HEK293 (cell line): ENCODE results near the gene FRMD4B.

Experiments used
- CTCF ChIA-PET: fragments of 350-600 bp; formaldehyde crosslinking; extraction: SDS; loops from one replicate; lab custom pipeline; 2021; ENCODE audit warnings: antibody characterized with exemption; lab: Yijun Ruan, JAX
- POLR2A ChIA-PET: fragments of 300-600 bp; formaldehyde crosslinking; extraction: SDS; loops from one replicate; lab custom pipeline; 2020; ENCODE audit warnings: antibody characterized with exemption, inconsistent platforms; lab: Yijun Ruan, JAX
- H3K27ac ChIP-seq: fragments of 200-500 bp; sonication (Bioruptor generic); 2 replicates; pipeline ENCODE4 v1.5.1; 2014; ENCODE audit warnings: low read depth, low read length, control low read depth, inconsistent platforms; ENCODE audit errors: extremely low read depth
- H3K36me3 ChIP-seq, 2 experiments: fragments of 200-500 bp in 1 of 2; sonication (Bioruptor generic) in 1 of 2; 1 replicate in 1 of 2; 2 replicates in 1 of 2; pipeline ENCODE4 v1.5.1; 2014 to 2017; ENCODE audit warnings: inconsistent platforms in 2 of 2, low read length in 2 of 2; ENCODE audit not compliant: control insufficient read depth in 2 of 2, insufficient read depth in 1 of 2
- H3K4me1 ChIP-seq: fragments of 200-500 bp; sonication (Bioruptor generic); 2 replicates; pipeline ENCODE4 v1.5.1; 2014; ENCODE audit warnings: mild to moderate bottlenecking, low read length, inconsistent platforms; ENCODE audit not compliant: control insufficient read depth, insufficient read depth
- H3K4me3 ChIP-seq: 2 replicates; pipeline ENCODE4 v1.5.1; 2011; ENCODE audit warnings: low read depth, mild to moderate bottlenecking, control low read depth, low read length, moderate library complexity
- H3K9me3 ChIP-seq: fragments of 200-500 bp; sonication (Bioruptor generic); 2 replicates; pipeline ENCODE4 v1.5.1; 2014; ENCODE audit warnings: low read depth, low read length, inconsistent platforms; ENCODE audit not compliant: control insufficient read depth, insufficient read depth
- HOXA7 ChIP-seq: sonication (generic); formaldehyde crosslinking; IDR thresholded peaks from 2 replicates; pipeline ENCODE4 v1.8.1; 2022; ENCODE audit warnings: missing genetic modification reagents, borderline replicate concordance
- PRDM10 ChIP-seq: fragments of 450-650 bp; formaldehyde crosslinking; IDR thresholded peaks from 2 replicates; pipeline ENCODE4 v1.5.1; 2016; ENCODE audit warnings: missing biosample characterization, missing genetic modification characterization
- ZBTB44 ChIP-seq: fragments of 450-650 bp; IDR thresholded peaks from 2 replicates; pipeline ENCODE4 v1.5.1; 2018; ENCODE audit warnings: missing biosample characterization, mild to moderate bottlenecking, missing genetic modification characterization
- ZFHX2 ChIP-seq: fragments of 450-650 bp; formaldehyde crosslinking; conservative IDR thresholded peaks from 2 replicates; pipeline ENCODE4 v1.5.1; 2016; ENCODE audit warnings: missing biosample characterization, missing genetic modification characterization
- ZNF16 ChIP-seq: fragments of 450-650 bp; formaldehyde crosslinking; IDR thresholded peaks from 2 replicates; pipeline ENCODE4 v1.5.1; 2016; ENCODE audit warnings: low read depth, missing biosample characterization, missing genetic modification characterization
- ZNF211 ChIP-seq: fragments of 450-650 bp; formaldehyde crosslinking; IDR thresholded peaks from 2 replicates; pipeline ENCODE4 v1.5.1; 2016; ENCODE audit warnings: low read depth, missing biosample characterization, missing genetic modification characterization
- ZNF214 ChIP-seq: fragments of 450-650 bp; formaldehyde crosslinking; IDR thresholded peaks from 2 replicates; pipeline ENCODE4 v1.5.1; 2017; ENCODE audit warnings: missing biosample characterization, mild to moderate bottlenecking, missing genetic modification characterization, borderline replicate concordance
- ZNF23 ChIP-seq: fragments of 450-650 bp; formaldehyde crosslinking; IDR thresholded peaks from 2 replicates; pipeline ENCODE4 v1.5.1; 2016; ENCODE audit warnings: missing biosample characterization, missing genetic modification characterization, borderline replicate concordance
- ZNF274 ChIP-seq, 2 experiments: fragments of 200-500 bp in 1 of 2; fragments of 450-650 bp in 1 of 2; sonication (Bioruptor generic) in 1 of 2; formaldehyde crosslinking in 1 of 2; IDR thresholded peaks; 2 replicates each; pipeline versions ENCODE4 v1.5.1 to v1.6.1; 2014 to 2016; ENCODE audit warnings: borderline replicate concordance in 1 of 2, inconsistent platforms in 1 of 2, low read length in 1 of 2, missing biosample characterization in 1 of 2, missing genetic modification characterization in 1 of 2
- ZNF302 ChIP-seq: fragments of 450-650 bp; formaldehyde crosslinking; IDR thresholded peaks from 2 replicates; pipeline ENCODE4 v1.5.1; 2016; ENCODE audit warnings: missing biosample characterization, missing genetic modification characterization, low read depth
- ZNF324 ChIP-seq: fragments of 450-650 bp; formaldehyde crosslinking; IDR thresholded peaks from 2 replicates; pipeline ENCODE4 v1.5.1; 2016; ENCODE audit warnings: missing biosample characterization, missing genetic modification characterization
- ZNF341 ChIP-seq: fragments of 450-650 bp; formaldehyde crosslinking; IDR thresholded peaks from 2 replicates; pipeline ENCODE4; 2016; ENCODE audit warnings: low read depth, missing biosample characterization, missing genetic modification characterization
- ZNF37A ChIP-seq: fragments of 450-650 bp; IDR thresholded peaks from 2 replicates; pipeline ENCODE4 v1.5.1; 2018; ENCODE audit warnings: missing biosample characterization, missing genetic modification characterization
- ZNF433 ChIP-seq: fragments of 450-650 bp; formaldehyde crosslinking; IDR thresholded peaks from 2 replicates; pipeline ENCODE4 v1.5.1; 2016; ENCODE audit warnings: missing biosample characterization, missing genetic modification characterization, low read depth
- ZNF623 ChIP-seq: fragments of 450-650 bp; formaldehyde crosslinking; IDR thresholded peaks from 2 replicates; pipeline ENCODE4 v1.5.1; 2016; ENCODE audit warnings: missing biosample characterization, missing genetic modification characterization
- ZNF660 ChIP-seq: fragments of 450-650 bp; IDR thresholded peaks from 2 replicates; pipeline ENCODE4 v1.5.1; 2018; ENCODE audit warnings: missing biosample characterization, mild to moderate bottlenecking, missing genetic modification characterization
- ZNF664 ChIP-seq: fragments of 450-650 bp; formaldehyde crosslinking; IDR thresholded peaks from 2 replicates; pipeline ENCODE4 v1.5.1; 2016; ENCODE audit warnings: missing biosample characterization, missing genetic modification characterization
- ZNF747 ChIP-seq: fragments of 450-650 bp; formaldehyde crosslinking; IDR thresholded peaks from 2 replicates; pipeline ENCODE4 v1.5.1; 2016; ENCODE audit warnings: missing biosample characterization, missing genetic modification characterization
- ZNF777 ChIP-seq: fragments of 450-650 bp; formaldehyde crosslinking; IDR thresholded peaks from 2 replicates; pipeline ENCODE4 v1.5.1; 2017; ENCODE audit warnings: missing biosample characterization, missing genetic modification characterization, borderline replicate concordance
- TF ChIP-seq, protein P1 (sequence below): fragments of 450-650 bp; formaldehyde crosslinking; IDR thresholded peaks from 2 replicates; pipeline ENCODE4 v1.5.1; 2016; ENCODE audit warnings: missing biosample characterization, missing genetic modification characterization
- TF ChIP-seq, protein P2 (sequence below): fragments of 450-650 bp; formaldehyde crosslinking; IDR thresholded peaks from 2 replicates; pipeline ENCODE4 v1.5.1; 2016; ENCODE audit warnings: missing biosample characterization, missing genetic modification characterization

The FRMD4B gene

DNA sequence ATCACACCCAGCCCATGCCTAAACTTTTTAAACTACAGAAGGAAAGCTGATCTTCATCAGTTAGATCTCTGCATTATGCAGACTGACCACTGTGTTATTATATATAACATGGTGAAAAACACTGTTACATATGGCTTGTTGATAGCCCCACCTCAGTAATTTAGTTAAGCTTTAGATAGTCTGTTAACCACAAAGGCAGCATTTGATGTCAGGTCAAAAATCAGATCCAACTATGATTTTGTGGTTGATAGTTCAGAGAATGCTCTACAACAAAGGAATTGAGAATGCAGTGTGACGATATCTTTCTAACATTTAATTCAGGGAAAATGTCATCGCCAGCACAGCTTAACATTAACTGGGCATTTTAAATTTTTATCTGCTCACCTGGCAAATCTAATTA, 225.8 kb downstream of the FRMD4B start (continued):
- TF ChIP-seq, protein P1, sequence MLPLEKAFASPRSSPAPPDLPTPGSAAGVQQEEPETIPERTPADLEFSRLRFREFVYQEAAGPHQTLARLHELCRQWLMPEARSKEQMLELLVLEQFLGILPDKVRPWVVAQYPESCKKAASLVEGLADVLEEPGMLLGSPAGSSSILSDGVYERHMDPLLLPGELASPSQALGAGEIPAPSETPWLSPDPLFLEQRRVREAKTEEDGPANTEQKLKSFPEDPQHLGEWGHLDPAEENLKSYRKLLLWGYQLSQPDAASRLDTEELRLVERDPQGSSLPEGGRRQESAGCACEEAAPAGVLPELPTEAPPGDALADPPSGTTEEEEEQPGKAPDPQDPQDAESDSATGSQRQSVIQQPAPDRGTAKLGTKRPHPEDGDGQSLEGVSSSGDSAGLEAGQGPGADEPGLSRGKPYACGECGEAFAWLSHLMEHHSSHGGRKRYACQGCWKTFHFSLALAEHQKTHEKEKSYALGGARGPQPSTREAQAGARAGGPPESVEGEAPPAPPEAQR (tag by site-specific recombination): no peak
- TF ChIP-seq HOXA7 (CRISPR knock-in tag) (no peak), ZNF777 (tag by site-specific recombination) (no peak)

DNA sequence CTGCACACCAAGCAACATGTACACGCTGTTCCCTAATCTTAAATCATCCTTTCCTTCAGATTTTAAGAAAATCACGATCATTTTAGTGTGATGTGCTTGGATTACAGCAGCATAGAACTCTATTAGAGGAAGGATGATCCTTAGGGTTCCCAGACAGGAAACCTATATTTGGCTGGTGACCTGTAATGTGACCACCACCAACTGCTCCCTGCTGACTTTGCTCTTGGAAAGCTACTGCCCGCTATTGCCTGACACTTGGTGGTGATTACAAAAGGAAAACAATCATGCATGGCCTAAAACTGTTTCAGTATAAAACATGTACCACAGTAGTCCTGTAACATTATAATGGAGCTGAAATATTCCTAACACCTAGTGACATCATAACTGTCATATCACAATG, 236.3 kb downstream of the FRMD4B start:
- ChIA-PET CTCF (interaction anchor here (0.7 kb wide), 1 partner anchor 600 kb away, joined by 3 read pairs; no protein-coding TSS in a partner anchor), POLR2A (no interaction called here)
- Histone ChIP-seq H3K27ac (no peak overlapping the region), H3K4me3 (no peak overlapping the region), H3K9me3 (no peaks in the 10 kb centered on the region), H3K4me1 (peaks cover 1% of the 10 kb centered on the region; the same call in 1 of the 2 replicates), H3K36me3 (no peaks in the 10 kb centered on the region)
- TF ChIP-seq ZNF341 (tag by site-specific recombination): no peak
- no peak for TF ChIP-seq ZNF664 (tag by site-specific recombination)
- no peak for TF ChIP-seq ZNF37A (tag by site-specific recombination)
- TF ChIP-seq ZFHX2 (tag by site-specific recombination): no peak
- TF ChIP-seq ZNF211: no peak
- TF ChIP-seq PRDM10: no peak
- TF ChIP-seq ZNF274 (IDR thresholded peaks at IDR 0.05; ENCODE audit: low read length): no peak
- TF ChIP-seq ZNF274 (tag by site-specific recombination; IDR thresholded peaks at IDR 0.05; ENCODE audit: borderline replicate concordance): no peak
- TF ChIP-seq ZNF623 (tag by site-specific recombination): no peak
- no peak for TF ChIP-seq ZNF433 (tag by site-specific recombination)
- TF ChIP-seq, protein P2, sequence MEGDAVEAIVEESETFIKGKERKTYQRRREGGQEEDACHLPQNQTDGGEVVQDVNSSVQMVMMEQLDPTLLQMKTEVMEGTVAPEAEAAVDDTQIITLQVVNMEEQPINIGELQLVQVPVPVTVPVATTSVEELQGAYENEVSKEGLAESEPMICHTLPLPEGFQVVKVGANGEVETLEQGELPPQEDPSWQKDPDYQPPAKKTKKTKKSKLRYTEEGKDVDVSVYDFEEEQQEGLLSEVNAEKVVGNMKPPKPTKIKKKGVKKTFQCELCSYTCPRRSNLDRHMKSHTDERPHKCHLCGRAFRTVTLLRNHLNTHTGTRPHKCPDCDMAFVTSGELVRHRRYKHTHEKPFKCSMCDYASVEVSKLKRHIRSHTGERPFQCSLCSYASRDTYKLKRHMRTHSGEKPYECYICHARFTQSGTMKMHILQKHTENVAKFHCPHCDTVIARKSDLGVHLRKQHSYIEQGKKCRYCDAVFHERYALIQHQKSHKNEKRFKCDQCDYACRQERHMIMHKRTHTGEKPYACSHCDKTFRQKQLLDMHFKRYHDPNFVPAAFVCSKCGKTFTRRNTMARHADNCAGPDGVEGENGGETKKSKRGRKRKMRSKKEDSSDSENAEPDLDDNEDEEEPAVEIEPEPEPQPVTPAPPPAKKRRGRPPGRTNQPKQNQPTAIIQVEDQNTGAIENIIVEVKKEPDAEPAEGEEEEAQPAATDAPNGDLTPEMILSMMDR (tag by site-specific recombination): no peak
- TF ChIP-seq, protein P1 (tag by site-specific recombination): no peak
- no peak for TF ChIP-seq ZNF23 (tag by site-specific recombination)

GRCh38 chr3:69145688-69146087, 240.2 kb downstream of the FRMD4B start:
- CTCF ChIA-PET: interaction anchor here (0.6 to 2.0 kb wide), 3 partner anchors 24 to 161 kb away, joined by 3 to 6 read pairs (median 5); no protein-coding TSS in a partner anchor
- no peak overlapping the region for H3K4me3 ChIP-seq
- no peaks in the 10 kb centered on the region for H3K9me3 ChIP-seq
- TF ChIP-seq ZNF214: no peak
- TF ChIP-seq ZNF324 (tag by site-specific recombination): no peak
- TF ChIP-seq ZNF660: no peak
- TF ChIP-seq ZBTB44 (tag by site-specific recombination): no peak
- TF ChIP-seq ZNF747: no peak
- no peak for TF ChIP-seq ZNF302
- TF ChIP-seq ZNF623 (tag by site-specific recombination): no peak
- TF ChIP-seq ZNF16: no peak
- peaks cover 16% of the 10 kb centered on the region for H3K4me1 ChIP-seq
- H3K36me3 ChIP-seq: no peaks in the 10 kb centered on the region
- POLR2A ChIA-PET: no interaction called here
- H3K27ac ChIP-seq: no peak overlapping the region
